ENCODE measurements around the gene PRKAR1B.

GRCh38 chr7:585873-586272 is 141.2 kb downstream of the PRKAR1B start:
- TF ChIP-seq EZH2 (IDR thresholded peaks at IDR 0.05) = no peak
- no peak for TF ChIP-seq CTCF (IDR thresholded peaks at IDR 0.05 in 2 of 3, conservative IDR thresholded peaks at IDR 0.05 in 1 of 3; ENCODE audit: borderline replicate concordance in 1 of 3, insufficient read depth in 1 of 3, low read depth in 2 of 3, low read length in 2 of 3)
- no peak for TF ChIP-seq RAD21 (IDR thresholded peaks at IDR 0.05; ENCODE audit: low read depth)
- TF ChIP-seq REST (IDR thresholded peaks at IDR 0.05; ENCODE audit: low read depth) = no peak
- TF ChIP-seq POLR2A (IDR thresholded peaks at IDR 0.05; ENCODE audit: borderline replicate concordance, extremely low read depth, insufficient read depth, insufficient read length) = no peak
- no peak for TF ChIP-seq MAX (IDR thresholded peaks at IDR 0.05)
- TF ChIP-seq JUND (IDR thresholded peaks at IDR 0.05) = no peak
- no peak for TF ChIP-seq EZH2phosphoT487 (IDR thresholded peaks at IDR 0.05; ENCODE audit: borderline replicate concordance)

Data from HCT116 (cell line).